Fibroblast of upper back skin (primary cell): ENCODE data around the gene FANCD2OS.
"Not testable (repeated sequence)": the region's sequence is repeated elsewhere in the genome, so short reads cannot be mapped to it uniquely, and the experiment has no call there.

Source experiments
- DNase-seq: peaks from one replicate; pipeline ENCODE4 v3.0.0-alpha.2; 2013

FANCD2OS gene, protein sequence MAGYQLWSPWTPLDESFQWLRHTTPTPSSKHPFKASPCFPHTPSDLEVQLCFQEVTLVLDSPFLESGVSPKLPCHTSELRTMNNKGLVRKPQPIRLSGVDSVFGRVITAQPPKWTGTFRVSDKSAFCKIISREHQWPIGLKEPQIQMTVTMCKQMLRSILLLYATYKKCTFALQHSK

GRCh38 chr3:10108091-10108490 is at the start of gene FANCD2OS:
Gene FANCD2OS, minus strand, starts transcription at chr3:10108255. Its CDS starts 3,481 bp downstream, at chr3:10104774.
- no peak for DNase-seq

DNA sequence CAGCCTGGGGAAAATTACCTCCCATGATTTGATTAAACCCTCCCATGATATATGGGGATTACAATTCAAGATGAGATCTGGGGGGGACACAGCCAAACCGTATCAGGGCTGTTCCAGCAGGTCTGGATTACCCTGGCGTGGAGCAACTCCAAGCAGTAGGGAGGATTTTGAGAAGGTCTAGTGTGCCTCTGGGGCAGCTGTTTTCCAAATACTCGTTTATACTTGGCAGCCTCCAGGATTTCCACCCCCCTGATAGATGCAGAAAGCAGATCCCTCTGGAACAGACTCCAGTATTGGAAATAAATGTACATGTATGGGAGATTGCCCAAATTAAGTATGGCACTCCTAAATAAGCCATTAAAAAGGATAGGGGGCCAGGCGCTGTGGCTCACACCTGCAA is 49.0 kb upstream of the FANCD2OS start:
- no peak for DNase-seq

DNA sequence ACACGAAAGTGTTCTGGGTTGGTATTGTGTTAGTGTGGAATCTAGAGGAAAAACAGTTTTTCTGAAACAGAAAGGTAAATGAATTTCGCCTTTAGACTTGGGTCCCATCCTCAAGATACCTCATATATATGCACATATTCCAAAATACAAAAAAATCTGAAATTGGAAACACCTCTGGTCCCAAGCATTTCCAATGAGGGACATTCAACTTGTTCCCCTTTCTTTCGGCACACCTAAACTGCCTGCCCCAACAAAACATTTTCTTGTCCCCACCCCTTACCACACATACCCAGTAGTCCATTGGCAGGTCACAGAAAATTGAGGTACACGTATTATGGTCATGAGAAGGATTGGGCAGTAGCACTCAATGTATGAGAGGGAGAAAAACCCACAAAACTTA is 47.6 kb upstream of the FANCD2OS start:
- no peak for DNase-seq

DNA sequence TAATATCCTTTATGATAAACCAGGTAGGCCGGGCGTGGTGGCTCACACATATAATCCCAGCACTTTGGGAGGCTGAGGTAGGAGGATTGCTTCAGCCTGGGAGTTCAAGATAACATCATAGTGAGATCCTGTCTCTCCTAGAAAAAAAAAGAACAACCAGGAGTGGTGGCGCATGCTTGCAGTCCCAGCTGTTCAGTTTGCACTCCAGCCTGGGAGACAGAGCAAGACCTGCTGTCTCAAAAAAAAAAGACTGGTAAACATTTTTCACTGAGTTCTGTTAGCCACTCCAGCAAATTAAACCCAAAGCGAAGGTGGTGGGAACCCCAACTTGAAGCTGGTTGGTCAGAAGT is 47.0 kb upstream of the FANCD2OS start:
- no peak for DNase-seq

DNA sequence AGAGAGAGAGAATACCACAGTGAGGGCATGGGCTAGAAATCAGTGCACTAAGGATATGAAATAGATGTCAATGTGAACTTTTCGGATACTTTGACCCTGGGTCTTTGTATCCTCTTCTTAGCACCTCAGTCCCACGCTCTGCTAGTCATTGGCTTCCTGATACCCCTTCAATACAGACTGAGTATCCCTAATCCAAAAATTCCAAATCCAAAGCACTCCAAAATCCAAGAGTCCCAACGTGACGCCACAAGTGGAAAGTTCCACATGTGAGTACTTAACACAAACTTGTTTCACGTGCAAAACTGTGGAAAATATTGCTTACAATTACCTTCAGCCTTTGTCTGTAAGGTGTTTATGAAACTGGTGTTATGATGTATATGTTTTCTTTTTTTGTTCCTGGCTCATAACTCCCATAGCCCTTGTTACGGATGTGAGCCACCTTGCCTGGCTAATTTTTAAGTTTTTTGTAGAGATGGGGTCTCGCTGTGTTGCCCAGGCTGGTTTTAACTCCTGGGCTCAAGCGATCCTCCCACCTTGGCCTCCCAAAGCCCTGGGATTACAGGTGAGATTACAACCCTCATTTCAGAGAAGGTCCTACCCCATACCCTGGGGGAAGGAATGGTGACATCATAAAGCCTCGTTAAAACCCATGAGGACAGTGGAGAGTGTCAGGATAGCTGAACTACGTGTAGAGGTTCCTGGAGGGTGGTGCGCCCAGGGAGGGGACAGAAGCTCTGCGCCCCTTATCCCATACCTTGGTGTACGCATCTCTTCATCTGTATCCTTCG is 46.5 kb upstream of the FANCD2OS start:
- DNase-seq: no peak

GRCh38 chr3:10150987-10151386 is 42.9 kb upstream of the FANCD2OS start:
- DNase-seq: no peak

DNA sequence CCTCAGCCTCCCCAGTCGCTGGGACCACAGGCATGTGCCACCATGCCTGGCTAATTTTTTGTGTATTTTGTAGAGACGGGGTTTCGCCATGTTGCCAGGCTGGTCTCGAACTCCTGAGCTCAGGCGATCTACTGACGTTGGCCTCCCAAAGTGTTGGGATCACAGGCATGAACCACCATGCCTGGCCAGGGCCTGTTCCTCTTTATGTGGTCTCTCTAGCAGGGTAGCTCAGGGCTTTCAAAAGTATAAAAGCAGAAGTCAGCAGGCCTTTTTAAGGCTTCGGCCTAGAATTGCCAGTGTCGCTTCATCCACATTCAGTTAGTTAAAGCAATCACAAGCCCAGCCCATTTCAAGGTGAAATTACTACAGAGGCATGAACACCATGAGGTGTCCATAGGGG is 41.2 kb upstream of the FANCD2OS start:
- no peak for DNase-seq

DNA sequence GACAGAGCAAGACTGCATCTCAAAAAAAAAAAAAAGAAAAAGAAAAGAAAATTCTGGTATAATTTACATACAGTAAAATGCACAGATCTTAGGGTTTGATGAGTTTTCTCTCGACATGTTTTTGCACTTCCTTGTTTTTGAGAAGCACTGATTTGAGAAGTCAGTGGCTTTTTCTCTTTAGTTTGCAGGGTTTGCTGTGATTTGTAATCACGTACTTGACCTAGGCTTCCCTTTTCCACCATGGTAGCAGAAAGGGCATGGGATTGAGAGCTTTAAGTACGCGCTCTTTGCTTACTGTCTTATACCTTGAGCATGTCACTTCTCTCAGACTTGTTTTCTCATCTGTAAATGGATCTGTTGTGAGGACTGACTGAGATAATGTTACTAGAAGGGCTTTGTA is 37.6 kb upstream of the FANCD2OS start:
- no peak for DNase-seq

DNA sequence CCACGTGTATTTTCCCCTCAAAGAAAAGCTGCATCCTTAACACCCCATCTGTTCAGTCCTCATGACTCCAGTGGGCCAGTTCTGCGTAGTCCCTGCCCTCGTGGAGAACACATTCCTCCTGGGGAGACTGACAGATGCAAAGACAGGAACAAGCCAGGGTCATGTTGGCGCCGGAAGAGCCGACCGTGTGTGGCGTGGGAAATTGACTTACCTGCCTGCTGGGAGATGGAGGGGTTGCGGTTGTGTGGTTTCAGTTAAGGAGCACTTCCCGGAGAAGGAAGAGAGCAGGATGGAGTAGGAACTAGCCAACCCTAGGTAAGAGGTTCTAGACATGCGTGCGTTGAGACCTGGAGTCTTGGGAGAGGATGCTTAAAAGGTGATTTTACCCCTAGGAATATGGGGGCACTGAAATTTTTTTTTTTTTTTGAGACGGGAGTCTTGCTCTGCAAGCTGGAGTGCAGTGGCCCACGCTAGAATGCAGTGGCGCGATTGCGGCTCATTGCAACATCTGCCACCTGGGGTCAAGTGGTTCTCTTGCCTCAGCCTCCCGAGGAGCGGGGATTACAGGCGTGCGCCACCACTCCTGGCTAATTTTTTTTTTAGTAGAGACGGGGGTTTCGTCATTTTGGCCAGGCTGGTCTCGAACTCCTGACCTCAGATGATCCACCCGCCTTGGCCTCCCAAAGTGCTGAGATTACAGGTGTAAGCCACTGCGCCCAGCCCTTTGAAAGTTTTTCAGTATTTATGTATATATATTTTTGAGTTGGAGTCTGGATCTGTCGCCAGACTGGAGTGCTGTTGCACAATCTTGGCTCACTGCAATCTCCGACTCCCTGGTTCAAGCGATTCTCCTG is 34.9 kb upstream of the FANCD2OS start:
- DNase-seq: no peak

DNA sequence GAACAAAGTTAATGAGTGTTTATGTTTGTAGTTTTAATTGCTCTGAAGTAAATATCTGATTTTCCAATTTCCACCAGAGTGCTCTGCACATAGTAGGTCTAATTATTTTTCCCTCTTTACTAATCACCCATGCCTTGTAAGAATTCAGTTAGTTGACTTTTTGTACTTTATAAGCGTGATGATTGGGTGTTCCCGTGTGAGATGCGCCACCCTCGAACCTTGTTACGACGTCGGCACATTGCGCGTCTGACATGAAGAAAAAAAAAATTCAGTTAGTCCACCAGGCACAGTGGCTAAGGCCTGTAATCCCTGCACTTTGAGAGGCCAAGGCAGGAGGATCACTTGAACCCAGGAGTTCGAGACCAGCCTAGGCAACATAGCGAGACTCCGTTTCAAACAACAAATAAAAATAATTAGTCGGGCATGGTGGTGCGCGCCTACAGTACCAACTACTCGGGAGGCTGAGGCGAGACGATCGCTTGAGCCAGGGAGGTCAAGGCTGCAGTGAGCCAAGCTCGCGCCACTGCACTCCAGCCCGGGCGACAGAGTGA is 33.0 kb upstream of the FANCD2OS start:
- DNase-seq: no peak

- DNase-seq: no peak
Measured at GRCh38 chr3:10137178-10137577, 29.1 kb upstream of the FANCD2OS start.

- DNase-seq: no peak
Measured at GRCh38 chr3:10136426-10137005, 28.5 kb upstream of the FANCD2OS start.

- not testable (repeated sequence) for DNase-seq
Measured at GRCh38 chr3:10135872-10136271, 27.8 kb upstream of the FANCD2OS start.

DNA sequence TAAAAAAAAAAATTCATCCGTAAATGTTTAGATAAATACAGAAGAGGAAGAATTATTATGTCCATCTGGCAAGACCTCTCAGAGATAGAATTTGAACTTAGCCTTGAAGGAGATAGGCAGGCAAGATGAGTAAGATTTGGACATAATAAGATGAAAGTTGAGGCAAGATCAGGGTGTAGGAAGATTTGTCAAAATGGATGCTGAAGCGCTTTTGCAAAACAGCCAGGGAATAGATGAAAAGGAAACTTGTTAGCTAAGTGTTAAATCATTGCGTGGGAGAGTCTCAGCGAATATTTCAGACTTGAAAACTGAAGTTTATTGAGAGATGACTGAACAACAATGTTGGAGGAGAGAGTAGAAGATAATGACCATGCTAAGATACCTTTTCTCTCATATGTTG is 14.7 kb upstream of the FANCD2OS start:
- DNase-seq: no peak

- no peak for DNase-seq
Measured at GRCh38 chr3:10121064-10121463, 13.0 kb upstream of the FANCD2OS start.

GRCh38 chr3:10119376-10119775 is 11.3 kb upstream of the FANCD2OS start:
- no peak for DNase-seq

GRCh38 chr3:10116928-10117327 is 8.9 kb upstream of the FANCD2OS start:
- DNase-seq: no peak

DNA sequence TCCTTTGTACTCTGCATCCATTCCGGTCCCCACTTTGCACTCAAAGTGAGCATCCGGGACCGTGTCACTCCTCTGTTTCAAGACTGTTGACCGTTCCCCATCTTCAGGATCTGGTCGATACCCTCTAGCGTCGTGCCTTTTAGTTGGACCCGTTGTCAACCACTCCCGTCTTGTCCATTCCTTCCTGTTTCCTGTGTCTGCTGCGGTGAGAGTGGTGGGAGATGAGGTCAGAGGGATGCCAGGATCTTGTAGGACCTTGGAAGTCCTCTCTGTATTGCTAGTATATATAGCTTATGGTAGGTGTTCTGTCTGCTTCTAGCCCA is 8.0 kb upstream of the FANCD2OS start:
- peak; percentile 31 for DNase-seq

GRCh38 chr3:10115326-10116137 is 7.5 kb upstream of the FANCD2OS start, which contains the start of gene BRK1:
Gene BRK1, plus strand, starts transcription at chr3:10115675. Its CDS starts 27 bp downstream, at chr3:10115702.
- DNase-seq: peak; percentile 97

DNA sequence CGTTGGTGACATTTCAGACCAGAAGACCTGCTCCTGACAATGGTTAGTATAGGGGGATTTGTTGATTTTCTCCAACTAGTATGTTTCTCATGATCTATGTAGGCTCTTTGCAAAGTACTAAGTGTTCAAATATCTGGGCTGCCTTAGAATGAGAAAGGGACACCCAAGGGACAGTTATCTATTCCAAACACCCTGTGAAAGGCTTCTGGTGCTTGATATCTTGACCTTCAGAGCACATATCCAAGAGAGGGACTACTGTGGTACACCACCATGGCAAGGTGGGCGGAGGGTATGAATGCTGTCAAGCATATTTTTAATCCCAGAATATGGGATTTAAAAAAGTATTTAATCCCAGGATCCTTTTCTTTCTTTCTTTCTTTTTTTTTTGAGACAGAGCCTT is 1.1 kb downstream of the FANCD2OS start:
- no peak for DNase-seq

DNA sequence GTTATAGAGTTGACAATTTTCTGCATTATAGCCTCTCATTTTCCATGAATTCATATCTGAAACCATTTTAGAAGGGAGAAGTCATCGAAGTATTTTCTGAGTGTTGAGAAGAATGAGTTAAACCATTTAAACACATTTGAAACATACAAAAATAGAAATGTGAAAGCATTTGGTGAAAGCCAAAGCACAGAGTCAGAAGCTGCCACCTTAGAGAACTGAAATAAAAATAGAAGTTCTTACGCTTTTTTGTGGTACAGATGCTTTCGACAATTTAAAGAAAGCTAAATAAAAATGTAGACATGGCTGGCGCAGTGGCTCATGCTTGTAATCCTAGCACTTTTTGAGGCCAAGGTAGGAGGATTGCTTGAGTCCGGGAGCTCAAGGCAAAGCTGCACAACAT is 9.0 kb downstream of the FANCD2OS start:
- DNase-seq: no peak

- DNase-seq: no peak
Measured at GRCh38 chr3:10093678-10094077, 14.4 kb downstream of the FANCD2OS start.
